Measurements from ENCODE around the gene KRTAP1-5.
"Not testable (repeated sequence)": the region's sequence is repeated elsewhere in the genome, so short reads cannot be mapped to it uniquely, and the experiment has no call there.

Gene KRTAP1-5

DNA sequence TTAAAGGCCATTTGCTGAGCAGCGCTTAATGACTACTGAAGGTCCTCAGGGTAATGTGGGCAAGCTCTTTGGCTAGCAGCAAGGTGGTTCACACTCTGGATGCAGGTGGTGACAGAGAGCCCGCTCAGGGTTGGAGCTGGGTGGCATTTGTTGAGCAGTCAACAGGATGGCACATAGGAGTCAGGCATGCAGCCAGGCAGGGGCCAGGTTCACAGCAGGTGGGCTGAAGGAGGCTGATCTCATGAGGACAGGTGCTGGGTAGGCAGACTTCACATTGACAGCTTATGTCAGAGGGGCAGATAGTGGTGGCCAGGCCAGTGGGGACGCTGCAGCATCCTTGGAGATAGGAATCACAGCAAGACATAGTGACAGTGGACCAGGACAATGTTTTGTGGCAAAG is 22.6 kb downstream of the KRTAP1-5 start:
- no peak for DNase-seq (ENCODE audit: low read depth)

GRCh38 chr17:41003926-41004325 is 23.1 kb downstream of the KRTAP1-5 start:
- no peak for DNase-seq (ENCODE audit: low read depth)

- no peak for DNase-seq (ENCODE audit: low read depth)
Observed at GRCh38 chr17:41002814-41003213, 24.2 kb downstream of the KRTAP1-5 start.

GRCh38 chr17:41001795-41002194 is 25.2 kb downstream of the KRTAP1-5 start:
- no peak for DNase-seq (ENCODE audit: low read depth)

DNA sequence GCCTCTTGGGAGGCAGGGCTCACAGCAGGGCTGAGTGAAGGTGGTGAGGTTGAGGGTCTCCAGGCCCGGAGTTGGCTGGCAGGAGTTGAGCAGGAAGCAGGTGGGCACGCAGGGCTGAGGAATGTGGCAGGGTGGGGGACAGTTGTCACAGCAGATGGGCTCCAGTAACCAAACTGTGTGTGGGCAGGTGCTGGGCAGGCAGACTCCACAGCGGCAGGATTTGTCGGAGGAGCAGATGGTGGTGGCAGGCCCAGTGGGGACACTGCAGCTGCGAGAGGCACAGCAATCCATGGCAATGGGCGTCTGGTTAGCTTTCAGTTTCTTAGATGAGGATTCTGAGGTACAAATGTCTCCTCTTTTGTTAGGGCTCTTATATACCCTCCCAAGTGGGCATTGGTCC is 27.4 kb downstream of the KRTAP1-5 start, which contains the start of gene KRTAP3-2:
Gene KRTAP3-2 (minus strand): TSS at position 344 of the 400 bp plus-strand sequence. CDS start 53 bp downstream, at position 291.
- not testable (repeated sequence) for DNase-seq (ENCODE audit: low read depth)

GRCh38 chr17:40997361-40997760 is 29.6 kb downstream of the KRTAP1-5 start:
- no peak for DNase-seq (ENCODE audit: low read depth)

- DNase-seq (ENCODE audit: low read depth) = no peak
Observed at GRCh38 chr17:40996829-40997228, 30.2 kb downstream of the KRTAP1-5 start.

DNA sequence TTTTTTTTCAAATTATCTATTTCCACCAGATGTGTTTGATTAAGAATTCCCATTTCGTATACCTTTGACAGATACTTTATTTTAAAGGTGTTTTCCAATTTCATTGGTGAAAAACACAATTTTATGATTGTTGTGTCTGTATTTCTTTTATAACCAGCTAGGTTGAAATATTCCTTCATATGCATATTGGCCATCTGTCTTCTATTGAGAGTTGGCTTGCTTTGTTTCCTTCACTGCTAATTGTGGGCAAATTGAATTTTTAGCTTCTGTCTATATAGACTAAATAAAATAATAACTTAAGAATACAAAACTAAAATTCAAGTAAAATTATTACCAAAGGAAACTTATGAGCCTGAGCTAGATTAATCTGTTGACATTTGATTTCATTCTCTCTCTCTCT is 31.9 kb downstream of the KRTAP1-5 start:
- DNase-seq (ENCODE audit: low read depth) = no peak

DNA sequence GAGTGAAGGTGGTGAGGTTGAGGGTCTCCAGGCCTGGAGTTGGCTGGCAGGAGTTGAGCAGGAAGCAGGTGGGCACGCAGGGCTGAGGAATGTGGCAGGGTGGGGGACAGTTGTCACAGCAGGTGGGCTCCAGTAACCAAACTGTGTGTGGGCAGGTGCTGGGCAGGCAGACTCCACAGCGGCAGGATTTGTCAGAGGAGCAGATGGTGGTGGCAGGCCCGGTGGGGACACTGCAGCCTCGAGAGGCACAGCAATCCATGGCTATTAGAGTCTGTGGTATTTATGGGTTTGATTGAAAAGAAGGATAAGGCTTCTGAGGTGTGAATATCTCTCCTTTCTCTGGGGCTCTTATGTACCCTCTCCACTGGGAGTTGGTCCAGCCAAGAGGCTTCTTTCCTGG is 33.2 kb downstream of the KRTAP1-5 start, which contains the start of gene KRTAP3-3:
Gene KRTAP3-3 (minus strand): TSS at position 326 of the 400 bp plus-strand sequence. CDS start 67 bp downstream, at position 259.
- DNase-seq (ENCODE audit: low read depth) = no peak

- no peak for DNase-seq (ENCODE audit: low read depth)
Observed at GRCh38 chr17:40993084-40993483, 33.9 kb downstream of the KRTAP1-5 start.

- no peak for DNase-seq (ENCODE audit: low read depth)
Observed at GRCh38 chr17:40992666-40993065, 34.3 kb downstream of the KRTAP1-5 start.

DNA sequence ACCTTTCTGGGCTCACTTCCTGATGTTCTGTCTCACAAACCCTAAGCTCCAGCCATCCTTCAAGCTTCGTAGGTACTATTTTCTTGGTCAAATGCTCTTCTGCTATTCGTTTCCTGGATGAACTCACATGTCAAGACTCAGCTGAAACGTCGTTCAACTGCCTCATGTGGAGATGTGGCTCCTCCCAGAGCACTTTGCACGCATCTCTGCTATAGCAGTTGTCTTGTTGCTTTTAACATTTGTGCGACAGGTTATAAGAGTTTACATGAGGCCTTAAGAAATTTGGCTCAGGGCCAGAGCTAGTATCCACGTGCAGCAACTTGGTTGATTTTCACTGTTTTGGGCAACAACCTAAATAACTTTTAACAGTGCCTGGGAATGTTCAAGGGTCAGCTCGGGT is 40.1 kb downstream of the KRTAP1-5 start:
- no peak for DNase-seq (ENCODE audit: low read depth)

DNA sequence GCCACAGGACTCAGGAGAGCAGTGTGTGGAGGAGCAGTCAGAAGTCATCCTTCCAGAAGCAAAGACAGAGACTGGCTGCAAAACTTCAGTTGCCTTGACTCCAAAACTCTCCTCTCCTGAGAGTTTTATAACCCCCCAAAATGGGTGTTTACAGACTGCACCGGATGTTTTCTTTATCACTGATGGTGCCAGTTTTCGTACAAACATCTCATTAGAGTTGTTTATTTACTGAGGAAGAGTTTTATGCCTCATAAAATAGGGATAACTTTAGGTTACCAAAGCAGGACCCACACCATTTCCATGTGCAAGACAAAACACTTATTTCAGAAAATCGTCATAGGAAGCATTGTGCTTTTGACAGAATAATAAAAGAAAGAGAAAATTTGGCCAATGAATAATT is 42.8 kb downstream of the KRTAP1-5 start, which contains the start of gene KRT40:
Gene KRT40 (minus strand): TSS at position 101 of the 400 bp plus-strand sequence. CDS start 53 bp downstream, at position 48.
- DNase-seq (ENCODE audit: low read depth) = no peak

DNA sequence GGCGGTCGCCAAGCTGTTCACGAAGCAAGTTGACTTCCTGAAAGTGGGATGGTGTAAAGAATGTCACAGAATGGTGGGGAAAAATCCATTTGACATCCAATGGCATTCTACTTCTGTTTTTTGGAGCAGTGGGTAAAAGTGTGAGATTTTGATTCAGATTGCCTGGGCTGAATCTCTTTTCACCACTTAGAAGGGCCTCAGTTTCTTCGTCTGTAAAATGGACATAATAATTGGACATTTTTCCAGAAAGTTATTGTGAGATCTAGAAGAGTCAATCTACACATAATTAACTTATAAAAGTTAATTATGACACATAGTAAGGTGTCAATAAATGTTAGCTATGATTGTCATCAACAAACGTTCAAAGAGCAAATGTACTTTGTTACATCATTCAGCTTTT is 45.9 kb downstream of the KRTAP1-5 start:
- no peak for DNase-seq (ENCODE audit: low read depth)

DNA sequence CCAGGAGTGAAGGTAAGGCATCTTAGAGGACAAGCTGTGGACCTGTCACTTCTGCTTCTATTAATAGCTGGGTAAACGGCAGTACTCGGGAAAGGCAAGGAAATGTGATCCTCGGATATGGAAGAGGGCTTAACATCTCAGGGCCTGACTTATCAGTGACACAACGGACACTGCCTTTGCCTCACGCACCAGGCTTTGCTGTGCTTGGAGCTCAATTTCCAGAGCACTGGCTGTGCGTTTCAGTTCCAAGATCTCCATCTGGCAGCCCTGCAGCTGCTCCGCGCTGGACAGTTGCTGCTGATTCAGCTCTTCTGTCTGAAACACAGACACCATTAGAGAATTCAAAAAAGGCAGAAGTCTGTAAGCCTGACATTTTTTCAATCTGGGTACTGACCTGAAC is 46.4 kb downstream of the KRTAP1-5 start:
- DNase-seq (ENCODE audit: low read depth) = no peak

- DNase-seq (ENCODE audit: low read depth) = no peak
Observed at GRCh38 chr17:40980117-40980516, 46.9 kb downstream of the KRTAP1-5 start.

DNA sequence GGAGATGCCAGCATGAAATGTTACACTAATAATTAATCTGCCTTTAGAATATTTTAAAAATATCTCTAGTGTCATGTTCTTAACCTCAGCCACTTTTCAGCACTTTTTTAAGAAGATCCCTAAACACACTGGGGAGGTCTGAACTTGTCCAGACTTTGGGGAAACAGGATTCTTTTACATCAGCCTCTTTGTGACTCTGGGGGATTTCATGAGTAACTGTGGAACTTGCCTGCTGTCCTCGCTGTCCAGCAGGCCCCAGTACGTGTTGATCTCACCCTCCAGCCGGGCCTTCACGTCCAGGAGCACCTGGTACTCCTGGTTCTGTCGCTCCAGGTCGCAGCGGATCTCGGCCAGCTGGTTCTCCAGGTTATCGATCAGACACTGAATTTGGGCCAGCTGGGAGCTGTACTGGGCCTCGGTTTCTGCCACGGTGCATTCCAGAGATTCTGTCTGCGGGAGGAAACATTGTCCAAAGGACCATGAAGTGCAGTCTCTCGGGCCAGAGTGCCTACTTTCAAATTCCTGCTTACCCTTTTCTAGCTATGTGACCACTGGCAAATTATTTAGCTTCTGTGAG is 48.3 kb downstream of the KRTAP1-5 start:
- no peak for DNase-seq (ENCODE audit: low read depth)

All from activated gamma-delta T cell treated with anti-CD3 and anti-CD28 coated beads, Interleukin-2, amount 50 U/mL, for 16 hours (primary cell).